ENCODE measurements around the gene UTF1.
"Not testable (repeated sequence)": the region's sequence is repeated elsewhere in the genome, so short reads cannot be mapped to it uniquely, and the experiment has no call there.

Gene UTF1

DNA sequence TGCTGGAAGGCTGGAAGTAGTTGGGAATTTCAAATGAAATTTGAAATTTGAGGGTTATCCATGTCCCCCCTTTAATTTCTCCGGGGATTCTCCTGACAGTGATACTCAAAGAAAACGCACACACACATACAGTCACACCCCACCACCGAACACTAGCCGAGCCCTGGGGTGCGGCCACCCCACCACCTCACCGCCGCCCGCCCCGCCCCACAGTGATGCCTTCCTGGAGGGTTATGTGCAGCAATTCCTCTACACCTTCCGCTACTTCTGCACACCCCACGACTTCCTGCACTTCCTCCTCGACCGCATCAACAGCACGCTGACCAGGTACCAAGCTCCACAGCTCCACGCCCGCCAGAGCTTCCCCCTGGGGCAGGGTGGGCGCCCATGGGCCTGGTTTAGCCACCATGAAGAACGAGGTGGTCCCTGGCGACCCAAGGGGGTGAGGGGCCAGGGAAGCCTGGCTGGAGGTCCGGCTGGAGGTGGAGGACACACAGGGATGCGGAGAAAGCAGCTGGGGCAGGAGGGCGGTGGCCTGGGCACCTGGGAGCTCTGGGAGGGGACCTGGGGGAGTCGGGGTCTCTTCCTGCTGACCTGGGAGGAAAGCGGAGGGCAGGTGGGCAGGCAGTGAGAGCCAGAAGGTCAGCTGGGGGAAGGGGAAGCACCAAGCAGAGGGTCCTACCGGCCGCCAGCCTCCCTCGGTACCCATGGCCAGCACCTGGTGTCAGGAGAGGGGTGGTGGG, 19.4 kb upstream of the UTF1 start:
- no peak for DNase-seq

DNA sequence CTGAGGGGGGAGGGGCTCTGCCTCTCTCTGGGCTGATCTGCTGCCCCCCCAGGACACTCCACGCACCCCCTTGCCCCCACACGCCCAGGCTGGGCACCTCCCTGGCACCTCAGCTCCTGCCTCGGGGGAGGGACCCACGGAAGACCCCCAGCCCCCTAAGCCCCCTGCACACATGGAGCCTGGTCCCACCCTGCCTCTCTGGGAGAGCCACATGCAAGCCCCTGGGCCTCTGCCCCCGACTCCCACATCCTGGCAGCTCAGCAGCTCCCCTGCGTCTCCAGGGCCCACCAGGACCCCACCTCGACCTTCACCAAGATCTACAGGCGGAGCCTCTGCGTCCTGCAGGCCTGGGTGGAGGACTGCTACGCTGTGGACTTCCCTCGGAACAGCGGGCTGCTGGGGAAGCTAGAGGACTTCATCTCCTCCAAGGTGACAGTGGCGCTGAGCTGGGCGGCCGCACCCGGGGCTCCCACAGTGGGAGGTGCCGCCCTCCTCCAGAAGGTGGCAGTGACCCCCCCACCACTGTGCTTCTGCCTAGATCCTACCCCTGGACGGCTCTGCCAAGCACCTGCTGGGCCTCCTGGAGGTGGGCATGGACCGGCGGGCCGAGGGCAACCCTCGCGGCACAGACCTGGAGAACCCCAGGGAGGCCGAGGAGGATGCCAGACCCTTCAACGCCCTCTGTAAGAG, 18.7 kb upstream of the UTF1 start:
- DNase-seq, result no peak

DNA sequence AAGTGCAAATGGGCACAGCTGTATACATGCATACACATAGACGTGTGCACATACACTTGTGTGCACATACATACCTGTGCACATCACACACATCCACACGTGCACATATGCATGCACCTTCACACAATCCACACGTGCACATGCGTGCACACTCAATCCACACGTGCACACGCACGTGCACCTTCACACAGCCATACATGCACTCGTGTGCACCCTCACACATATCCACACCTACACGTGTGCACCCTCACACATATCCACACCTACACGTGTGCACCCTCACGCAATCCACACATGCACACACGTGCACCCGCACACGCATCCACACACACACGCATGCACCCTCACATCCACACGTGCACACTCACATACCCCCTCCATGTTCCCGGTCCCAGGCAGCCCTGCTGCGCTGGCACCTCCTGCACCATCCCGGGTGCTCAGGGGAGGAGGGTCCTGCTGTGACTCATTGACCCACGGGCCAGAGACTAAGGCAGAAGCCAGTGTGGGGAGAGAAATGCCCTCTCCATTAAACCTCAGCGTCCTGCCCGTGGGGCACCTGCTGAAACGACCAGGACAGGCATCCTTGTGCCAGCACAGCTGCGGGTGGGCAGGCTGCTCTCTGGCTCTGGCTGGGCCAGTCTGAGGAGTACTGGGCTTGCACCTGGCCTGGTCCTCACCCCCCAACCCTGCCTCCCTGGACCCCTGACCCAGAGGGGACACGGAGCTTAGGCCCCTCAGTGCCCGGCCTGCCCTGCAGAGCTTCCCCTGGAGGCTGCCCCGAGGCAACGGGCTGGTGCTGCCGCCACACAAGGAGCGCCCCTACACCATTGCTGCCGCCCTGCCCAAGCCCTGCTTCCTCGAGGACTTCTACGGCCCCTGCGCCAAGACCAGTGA, 17.8 kb upstream of the UTF1 start:
- no peak for DNase-seq

DNA sequence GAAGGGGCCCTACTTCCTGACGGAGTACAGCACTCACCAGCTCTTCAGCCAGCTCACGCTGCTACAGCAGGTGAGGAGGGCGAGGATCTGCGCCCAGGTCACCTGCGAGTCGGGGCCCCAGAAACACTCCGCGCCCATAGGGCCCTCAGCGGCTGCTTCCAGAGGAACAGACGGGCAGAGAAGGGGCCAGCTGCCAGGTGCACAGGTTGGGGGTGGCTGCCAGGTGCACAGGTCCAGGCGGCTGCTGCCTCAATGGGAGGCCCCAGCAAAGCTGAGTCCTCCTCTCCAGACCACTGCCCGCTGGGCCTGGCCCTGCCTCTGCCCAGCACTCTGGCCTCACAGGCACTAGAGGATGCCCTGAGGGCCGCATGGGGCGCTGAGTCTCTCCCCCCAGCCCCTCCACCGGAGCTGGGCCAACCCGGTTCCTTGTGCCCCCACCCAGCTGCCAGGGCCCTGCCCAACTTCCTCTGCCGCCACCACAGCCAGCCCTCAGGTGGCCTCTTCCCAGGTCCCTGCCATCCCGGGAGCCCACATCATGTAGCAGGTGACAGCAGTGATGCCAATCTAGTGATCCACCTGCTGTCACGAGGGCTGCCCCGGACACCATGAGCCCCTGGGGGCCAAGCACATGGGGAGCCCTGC, 17.0 kb upstream of the UTF1 start:
- DNase-seq, result no peak

DNA sequence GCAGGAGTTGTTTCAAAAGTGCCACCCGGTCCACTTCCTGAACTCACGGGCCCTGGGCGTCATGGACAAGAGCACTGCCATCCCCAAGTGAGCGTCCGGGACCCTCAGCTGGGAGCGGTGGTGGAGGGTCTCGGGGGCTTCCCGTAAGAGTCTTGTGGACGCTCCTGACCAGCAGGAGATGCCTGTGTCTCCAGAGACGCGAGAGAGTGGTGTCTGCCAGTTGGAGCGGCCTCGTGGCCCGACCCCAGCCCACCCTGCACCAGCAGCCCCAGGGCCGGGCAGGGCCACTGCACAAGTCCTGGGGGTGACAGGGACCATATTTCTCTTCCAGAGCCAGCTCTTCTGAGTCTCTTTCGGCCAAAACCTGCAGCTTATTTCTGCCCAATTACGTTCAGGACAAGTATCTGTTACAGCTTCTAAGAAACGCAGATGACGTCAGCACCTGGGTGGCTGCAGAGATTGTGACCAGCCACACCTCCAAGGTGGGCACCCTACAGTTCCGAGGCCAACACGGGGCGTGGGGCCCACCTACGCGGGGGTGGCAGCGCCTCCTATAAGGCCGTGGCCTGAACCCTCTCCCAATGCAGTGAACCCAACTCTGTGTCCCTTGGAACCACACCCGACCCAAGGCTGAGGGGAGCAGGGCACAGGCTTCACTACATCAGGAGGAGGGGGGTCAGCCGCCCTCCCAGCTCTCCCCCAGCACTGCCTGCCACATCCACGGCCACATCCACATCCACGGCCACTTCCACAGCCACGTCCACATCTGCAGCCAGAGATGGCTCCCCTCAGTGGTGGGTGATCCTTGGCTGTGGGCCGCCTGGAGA, 16.2 kb upstream of the UTF1 start:
- DNase-seq, result no peak

DNA sequence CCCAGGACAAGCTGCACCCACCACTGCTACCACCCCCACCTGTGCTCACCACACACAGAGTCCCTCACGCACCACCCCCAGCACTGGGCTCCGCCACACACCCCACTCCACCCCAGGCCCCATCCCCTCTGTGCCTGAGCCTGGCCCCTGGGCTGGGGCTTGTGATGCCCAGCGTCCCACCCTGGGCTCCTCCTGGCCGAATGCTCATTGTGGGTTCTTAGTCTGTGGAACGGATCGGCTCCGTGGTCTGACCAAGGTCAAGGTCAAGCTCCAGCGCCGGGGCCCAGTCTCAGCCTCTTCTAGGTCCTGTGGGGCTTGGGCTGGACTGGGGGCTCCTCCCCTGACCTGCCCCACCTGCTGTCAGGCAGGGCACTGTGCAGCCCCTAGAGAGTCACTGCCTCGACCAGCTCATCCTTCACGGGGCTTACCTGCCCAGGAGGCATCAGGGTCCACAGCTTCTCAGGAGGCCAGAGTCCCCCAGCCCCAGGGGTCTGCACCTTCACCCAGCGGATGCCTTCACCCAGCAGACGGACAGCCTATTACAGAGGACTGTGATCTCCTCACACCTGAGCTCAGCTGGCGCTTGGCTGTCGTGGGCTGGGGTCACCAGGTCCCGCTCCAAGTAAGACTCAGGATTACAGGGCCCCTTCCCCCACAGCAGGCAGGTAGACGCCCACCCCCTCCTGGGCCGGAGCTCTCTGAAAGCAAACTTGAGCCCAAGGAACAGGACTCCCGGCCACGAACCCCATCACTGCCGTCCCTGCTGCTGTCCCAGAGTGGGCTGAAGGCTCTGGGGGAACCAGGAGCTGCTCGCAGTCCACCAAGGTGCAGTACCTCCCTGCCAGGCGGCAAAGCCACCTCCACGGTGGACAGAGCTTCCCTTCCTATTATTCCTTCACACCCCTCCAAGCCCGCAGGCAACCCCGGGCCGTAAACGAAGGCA, 15.3 kb upstream of the UTF1 start:
- no peak for DNase-seq

DNA sequence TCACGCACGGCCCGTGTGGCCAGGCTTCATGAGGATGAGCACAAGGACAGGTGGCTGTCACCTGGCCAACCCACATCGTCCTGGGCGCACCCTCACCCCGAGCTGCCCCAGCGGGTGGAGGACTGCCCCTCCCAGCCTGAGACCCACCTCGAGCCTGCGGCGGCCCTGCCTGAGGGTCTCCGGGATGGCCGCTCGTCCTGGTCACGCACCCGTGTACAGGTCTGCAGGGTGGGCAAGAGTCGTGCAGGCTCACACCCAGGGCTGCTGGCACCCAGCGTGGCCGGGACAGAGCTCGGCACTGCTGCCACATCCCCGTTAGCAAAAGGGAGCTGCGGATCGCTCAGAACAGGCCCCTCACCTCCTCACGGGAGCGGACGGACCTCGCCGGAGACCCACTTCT, 14.4 kb upstream of the UTF1 start:
- no peak for DNase-seq

DNA sequence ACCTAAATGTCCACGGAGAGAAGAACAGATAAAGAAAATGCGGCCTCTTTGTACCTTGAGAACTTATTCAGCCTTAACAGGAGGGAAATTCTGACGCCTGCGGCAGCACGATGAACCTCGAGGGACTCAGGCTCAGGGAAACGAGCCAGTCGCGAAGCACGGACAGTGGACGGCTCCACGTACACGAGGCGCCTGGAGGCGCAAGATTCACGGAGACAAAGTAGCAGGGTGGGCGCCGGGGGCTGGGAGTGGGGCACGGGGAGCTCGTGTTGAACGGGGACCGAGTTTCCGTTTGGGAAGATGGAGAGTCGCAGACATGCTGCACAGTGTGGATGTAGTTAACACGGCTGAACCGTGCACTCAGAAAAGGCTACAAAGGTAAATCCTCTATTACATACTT, 13.2 kb upstream of the UTF1 start:
- no peak for DNase-seq

DNA sequence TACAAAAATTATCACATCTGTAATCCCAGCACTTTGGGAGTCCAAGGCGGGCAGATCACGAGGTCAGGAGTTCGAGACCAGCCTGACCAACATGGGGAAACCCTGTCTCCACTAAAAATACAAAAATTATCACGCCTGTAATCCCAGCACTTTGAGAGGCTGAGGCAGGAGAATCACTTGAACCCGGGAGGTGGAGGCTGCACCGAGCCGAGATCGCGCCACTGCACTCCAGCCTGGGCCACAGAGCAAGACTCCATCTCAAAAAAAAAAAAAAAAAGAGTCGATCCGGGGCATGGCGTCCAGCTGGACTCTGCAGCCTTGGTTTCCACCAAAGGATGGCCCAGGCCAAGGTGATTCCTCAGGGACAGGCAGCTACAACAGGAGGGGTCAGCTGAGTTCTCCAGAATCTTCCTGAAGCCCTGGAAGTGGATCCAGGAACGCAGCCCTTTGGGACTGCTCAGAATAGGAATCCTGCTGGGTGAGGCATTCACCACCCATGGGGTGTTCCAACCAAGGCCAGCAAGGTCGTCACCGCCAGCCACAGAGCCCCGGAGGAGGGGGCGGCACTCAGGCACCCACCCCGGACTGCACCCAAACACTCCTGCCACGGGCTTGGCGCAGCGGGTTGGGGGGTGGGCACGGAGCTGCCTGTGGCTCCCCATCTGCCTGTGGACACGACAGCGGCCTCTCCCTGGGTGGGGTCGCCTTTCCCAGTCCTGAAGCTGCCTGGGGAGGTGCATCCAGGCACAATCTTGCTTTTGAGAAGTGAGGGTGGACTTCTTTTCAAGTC, 12.0 kb upstream of the UTF1 start:
- no peak for DNase-seq

DNA sequence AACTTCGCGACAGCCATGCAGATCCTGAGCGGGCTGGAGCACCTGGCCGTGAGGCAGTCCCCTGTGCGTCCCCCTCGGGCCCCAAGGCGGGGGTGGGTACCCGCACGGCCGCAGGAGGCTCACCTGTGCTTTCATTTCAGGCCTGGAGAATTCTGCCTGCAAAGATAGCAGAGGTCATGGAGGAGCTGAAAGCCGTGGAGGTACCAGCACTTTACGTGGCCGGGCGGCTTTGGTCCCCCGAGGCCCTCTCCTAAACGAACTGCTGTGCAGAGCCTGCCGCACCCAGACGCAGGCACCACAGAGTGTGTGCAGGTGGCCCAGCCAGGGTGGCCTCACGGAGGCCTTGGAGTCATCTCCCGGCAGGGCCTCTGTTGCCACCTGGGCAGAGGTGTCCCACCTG, 11.1 kb upstream of the UTF1 start:
- DNase-seq, result no peak

DNA sequence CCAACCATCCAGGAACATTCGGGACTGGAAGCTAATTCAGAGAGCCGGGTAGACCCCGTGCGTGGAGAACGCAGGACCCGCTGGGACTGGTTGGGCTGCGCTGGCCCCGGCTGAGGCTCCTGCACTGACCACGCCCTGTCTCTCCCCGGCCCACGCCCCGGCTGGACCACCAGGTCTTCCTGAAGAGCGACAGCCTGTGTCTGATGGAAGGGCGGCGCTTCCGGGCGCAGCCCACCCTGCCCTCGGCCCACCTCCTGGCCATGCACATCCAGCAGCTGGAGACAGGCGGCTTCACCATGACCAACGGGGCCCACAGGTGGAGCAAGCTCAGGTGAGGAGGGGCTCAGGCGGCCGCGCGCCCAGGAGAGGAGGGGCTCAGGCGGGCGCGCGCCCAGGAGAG, 10.2 kb upstream of the UTF1 start:
- DNase-seq, result no peak

DNA sequence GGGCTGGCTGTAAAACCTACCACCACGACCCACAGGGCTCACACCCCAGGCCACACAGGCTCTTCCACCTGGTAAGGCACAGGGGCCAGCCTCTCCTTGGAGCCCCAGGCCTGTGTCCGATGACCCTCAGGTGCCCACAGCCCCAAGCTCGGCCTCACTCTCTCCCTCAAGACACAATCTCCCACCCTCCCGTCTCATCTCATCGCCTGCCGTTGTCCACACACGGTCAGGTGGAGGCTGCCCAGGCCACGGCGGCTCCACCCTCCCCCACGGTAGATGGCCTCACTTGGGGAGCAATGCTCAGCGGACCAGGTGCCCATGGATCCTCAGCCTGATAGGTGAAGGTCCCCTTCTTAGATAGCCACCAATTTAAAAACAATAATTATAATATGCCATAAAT, 8.7 kb upstream of the UTF1 start:
- DNase-seq, result no peak

DNA sequence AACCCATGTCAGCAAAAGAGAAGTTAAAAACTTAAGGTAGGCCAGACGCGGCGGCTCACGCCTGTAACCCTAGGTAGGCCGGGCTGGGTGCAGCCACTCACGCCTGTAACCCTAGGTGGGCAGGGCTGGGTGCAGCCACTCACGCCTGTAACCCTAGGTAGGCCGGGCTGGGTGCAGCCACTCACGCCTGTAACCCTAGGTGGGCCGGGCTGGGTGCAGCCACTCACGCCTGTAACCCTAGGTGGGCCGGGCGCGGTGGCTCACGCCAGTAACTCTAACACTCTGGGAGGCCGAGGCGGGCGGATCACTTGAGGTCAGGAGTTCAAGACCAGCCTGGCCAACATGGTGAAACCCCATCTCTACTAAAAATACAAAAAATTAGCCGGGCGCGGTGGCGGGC, 8.3 kb upstream of the UTF1 start:
- DNase-seq, result not testable (repeated sequence)

DNA sequence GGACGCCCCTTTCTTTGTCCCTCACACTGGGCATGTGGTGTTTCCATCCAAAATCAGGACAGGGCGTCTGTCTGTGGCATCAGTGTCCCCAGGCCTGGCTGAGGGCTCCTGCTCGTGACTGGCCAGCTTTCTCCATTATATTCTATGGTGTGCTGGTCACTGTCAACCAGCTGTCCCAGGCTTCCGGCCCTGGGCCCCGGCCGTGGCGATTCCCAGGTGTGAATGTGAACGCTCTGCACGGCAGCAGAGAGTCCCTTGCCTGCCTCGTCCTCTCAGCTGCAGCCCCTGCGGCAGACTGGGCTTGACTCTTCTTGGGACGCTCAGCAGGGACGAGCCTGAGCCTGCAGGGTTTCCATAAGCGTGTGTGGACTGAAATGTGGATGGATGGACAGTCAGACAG, 5.9 kb upstream of the UTF1 start:
- DNase-seq, result no peak

DNA sequence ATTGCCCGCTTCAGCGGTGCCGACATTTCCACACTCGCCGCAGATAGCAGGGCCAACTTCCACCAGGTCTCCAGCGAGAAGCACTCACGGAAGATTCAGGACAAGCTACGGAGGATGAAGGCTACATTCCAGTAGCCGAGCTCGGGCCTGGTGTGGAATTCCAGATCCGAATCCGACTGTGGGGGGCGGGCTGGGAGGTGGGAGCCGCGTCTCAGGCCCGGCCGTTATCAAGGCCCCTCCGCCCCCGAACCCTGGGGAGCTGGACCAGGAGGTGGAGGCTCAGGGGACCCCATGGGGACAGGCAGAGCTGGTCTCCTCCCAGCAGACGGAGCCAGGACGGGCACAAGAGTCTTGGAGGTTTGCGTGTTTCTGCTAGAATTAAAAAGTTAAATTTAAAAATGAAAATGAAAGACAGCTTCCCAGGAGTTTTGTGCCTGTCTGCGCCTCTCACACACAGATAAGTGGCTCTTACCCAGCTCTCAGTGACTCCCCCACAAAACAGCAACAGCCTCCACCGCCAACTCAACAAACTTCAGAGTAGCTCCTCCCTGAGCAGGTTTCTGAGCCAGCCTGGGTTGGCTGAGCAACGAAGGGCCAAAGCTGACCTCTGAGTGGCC, 5.2 kb upstream of the UTF1 start:
- no peak for DNase-seq

DNA sequence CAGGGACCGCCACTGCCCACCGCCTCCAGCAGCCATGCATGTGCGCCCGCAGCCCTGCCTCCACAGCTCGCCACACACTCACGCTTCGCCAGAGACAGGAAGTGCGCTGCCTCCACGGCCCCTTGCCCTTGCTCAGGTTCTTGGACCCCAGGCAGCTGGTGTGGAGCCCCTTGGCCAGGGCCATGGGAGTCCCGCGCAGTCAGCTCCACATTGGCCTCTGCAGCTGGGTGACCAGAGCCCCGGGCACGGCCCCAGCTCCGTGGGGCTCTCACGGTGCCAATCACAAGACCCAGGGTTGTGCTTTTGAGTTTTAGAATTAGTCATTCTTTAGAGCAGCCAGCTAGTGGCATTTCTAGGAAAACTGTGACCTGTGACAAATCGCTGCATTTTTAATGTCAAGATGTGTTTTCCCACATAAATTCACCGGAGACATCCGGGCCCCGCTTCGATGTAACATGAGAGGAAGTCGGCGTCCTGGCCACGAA, 4.3 kb upstream of the UTF1 start:
- DNase-seq, result peak in 1 of 5 donors; percentile 55

DNA sequence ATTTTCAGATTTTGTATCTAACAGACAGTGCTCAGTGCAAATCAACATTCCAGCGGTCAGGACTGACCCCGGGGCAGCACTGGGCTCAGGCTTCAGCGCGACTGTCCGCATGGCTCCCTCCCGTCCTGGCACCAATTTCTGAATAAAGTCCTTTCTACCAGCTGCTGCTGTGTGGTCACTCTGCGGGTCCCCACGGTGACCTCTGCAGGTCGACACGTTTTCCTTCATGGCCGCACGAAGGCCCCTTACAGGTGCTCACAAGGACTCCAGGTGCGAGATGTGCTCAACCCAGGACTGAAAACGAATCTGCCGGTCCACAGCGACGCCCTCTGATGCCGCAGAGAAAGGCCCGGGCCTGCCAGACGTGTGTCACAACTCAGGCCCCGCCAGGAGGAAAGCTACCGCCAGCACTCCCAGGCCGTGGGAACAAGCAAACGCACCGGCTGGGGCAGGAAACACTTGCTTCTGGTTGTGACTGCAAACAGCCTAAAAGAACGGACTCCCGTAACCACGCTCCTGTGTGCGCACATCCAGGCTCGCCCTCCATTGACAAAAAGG, 3.7 kb upstream of the UTF1 start:
- no peak for DNase-seq

DNA sequence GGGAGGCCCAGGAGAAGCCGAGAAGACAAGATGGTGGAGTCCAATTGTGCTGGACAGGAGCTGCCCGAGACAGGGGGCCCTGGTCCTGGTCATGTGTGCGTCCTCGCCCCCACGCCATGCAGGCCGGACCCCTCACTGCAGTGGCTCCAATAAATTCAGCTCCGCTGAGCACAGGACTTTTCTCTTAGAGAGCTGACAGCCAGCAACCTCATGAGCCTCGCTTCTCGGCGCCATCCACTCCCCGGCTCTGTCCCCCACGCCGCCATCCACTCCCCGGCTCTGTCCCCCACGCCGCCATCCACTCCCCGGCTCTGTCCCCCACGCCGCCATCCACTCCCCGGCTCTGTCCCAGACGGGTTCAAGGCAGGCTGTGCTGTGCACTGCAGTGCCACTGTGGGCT, 2.8 kb upstream of the UTF1 start:
- no peak for DNase-seq
